Measurements from ENCODE around the gene ZNF654.

DNA sequence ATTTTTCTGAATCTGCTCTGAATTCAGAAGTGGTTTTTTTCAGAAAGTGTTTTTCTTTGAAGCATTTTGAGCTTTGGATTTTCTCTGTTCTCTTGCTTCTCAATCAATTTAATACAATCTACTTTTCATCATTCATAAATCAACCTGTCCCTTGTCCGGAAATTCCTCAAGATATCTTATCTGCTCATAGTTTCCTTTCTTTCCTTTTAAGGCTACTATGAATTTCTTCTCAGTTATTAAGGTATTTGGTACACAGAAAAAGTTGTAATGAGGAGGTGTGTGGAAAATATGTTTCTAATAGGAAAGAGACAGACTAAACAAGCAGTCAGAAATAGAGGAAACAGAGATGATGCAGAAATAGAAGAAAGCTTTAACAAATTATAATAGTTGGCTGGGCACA, 14.6 kb upstream of the ZNF654 start:
- TF ChIP-seq, protein P1, sequence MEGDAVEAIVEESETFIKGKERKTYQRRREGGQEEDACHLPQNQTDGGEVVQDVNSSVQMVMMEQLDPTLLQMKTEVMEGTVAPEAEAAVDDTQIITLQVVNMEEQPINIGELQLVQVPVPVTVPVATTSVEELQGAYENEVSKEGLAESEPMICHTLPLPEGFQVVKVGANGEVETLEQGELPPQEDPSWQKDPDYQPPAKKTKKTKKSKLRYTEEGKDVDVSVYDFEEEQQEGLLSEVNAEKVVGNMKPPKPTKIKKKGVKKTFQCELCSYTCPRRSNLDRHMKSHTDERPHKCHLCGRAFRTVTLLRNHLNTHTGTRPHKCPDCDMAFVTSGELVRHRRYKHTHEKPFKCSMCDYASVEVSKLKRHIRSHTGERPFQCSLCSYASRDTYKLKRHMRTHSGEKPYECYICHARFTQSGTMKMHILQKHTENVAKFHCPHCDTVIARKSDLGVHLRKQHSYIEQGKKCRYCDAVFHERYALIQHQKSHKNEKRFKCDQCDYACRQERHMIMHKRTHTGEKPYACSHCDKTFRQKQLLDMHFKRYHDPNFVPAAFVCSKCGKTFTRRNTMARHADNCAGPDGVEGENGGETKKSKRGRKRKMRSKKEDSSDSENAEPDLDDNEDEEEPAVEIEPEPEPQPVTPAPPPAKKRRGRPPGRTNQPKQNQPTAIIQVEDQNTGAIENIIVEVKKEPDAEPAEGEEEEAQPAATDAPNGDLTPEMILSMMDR (IDR thresholded peaks at IDR 0.05), result no peak
- TF ChIP-seq POLR2A (IDR thresholded peaks at IDR 0.05), result no peak

Data from heart left ventricle (tissue), 13 donors.